OCI-LY7 (cell line): ENCODE results near the gene MACROD2.

Source experiments
- CTCF ChIP-seq: fragments of 200-600 bp; sonication (generic); conservative IDR thresholded peaks from 2 replicates; pipeline ENCODE4 v1.5.1; 2014; ENCODE audit warnings: mild to moderate bottlenecking, antibody characterized with exemption, low read length, moderate library complexity, mixed read lengths
- EZH2phosphoT487 ChIP-seq: fragments of 200-600 bp; sonication (generic); IDR thresholded peaks from 2 replicates; pipeline ENCODE4 v1.6.1; 2018; ENCODE audit warnings: low read depth, borderline replicate concordance, mild to moderate bottlenecking, mixed run types, antibody characterized with exemption, low read length, moderate library complexity, mixed read lengths

DNA sequence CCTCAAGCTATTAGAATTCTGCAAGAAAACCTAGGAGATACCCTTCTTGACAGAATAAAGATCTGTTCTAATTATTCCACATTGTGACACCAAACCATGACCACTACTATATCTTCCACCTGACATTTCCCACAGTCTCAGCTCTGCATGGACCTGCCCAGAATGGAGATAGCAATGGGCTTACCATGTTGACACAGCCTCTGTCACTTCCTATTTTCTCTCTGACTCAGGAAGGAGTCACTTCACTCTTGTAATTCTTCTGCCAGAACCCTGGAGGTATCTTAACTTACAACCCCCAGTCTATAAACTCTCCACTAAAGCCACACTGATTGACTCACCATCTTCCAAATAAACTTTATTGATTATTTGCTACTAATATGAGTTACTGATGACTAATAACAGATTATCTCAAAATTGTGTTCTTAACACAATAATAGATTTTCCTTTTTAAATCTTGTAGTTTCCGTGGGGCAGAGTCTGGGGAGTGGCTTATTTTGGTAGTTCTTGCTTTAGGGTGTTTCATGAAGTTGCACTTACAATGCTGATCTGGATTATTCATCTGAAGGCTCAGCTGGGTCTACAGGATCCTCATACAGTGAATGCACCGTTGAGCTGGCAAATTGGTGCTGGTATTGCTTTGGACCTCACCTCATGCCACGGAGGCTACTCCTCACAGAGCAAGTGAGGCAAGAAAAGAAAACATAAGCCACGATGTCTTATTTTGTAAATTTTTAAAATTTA lies 1708.0 kb downstream of the MACROD2 start:
- TF ChIP-seq CTCF (no peak), EZH2phosphoT487 (no peak)
